ENCODE measurements around the gene CDC42BPG. TPM values are rescaled to one million over a fixed set of nuclear protein-coding genes. Genes with fewer than 3 reads are reported as not detected.

Gene CDC42BPG
- total and polyA plus RNA-seq, 2 of the 8 experiments (the other 6 are each of a cell fraction or from before 2014, with no cell fraction given): 3.7 to 10.6 TPM

- no peak overlapping the region for H3K4ac ChIP-seq (replicated peaks; ENCODE audit: insufficient read length, low read depth, low read length)
- H4K5ac ChIP-seq (ENCODE audit: insufficient read length, low read depth, low read length): no peak overlapping the region
- H3K27ac ChIP-seq (ENCODE audit: low read depth, low read length): no peak overlapping the region
- H3K23ac ChIP-seq (ENCODE audit: insufficient read length): no peak overlapping the region
- no peak overlapping the region for H2BK15ac ChIP-seq (ENCODE audit: low read length)
- no peaks in the 10 kb centered on the region for H3K9me3 ChIP-seq (ENCODE audit: insufficient read depth in 2 of 2, low read depth in 1 of 2, low read length in 1 of 2)
- ChIA-PET CTCF (ENCODE audit: partially characterized antibody) (interaction anchor here (1.0 to 32.3 kb wide), 4 partner anchors 9 to 137 kb away, joined by 3 to 1058 read pairs (median 8); partner anchors contain the start of gene EHD1), POLR2A (ENCODE audit: partially characterized antibody) (interaction anchor here (0.6 to 1.7 kb wide), 3 partner anchors 12 to 75 kb away, joined by 3 to 4 read pairs (median 3); no protein-coding TSS in a partner anchor)
- no peak overlapping the region for H4K8ac ChIP-seq (ENCODE audit: extremely low read depth, insufficient read depth, low read length)
- 90% methylated on average over 13 of the region's 13 CpGs; no CpG with 5 or more reads in 1 of the 2 experiments for WGBS, 2 experiments (ENCODE audit: extremely low coverage in 1 of 2, insufficient coverage in 1 of 2, insufficient read length in 1 of 2, insufficient replicate concordance in 2 of 2, low coverage in 1 of 2, low lambda C conversion rate in 2 of 2, missing lambda C conversion rate in 1 of 2)
- no peak overlapping the region for H2AFZ ChIP-seq (ENCODE audit: low read length)
- H3K18ac ChIP-seq (ENCODE audit: extremely low read depth, low read length): no peak overlapping the region
- DNase-seq (ENCODE audit: low read depth in 1 of 2, low spot score in 2 of 2) (no peak), FAIRE-seq (no peak)
- no peak overlapping the region for H3K14ac ChIP-seq (ENCODE audit: insufficient read length)
- H2BK120ac ChIP-seq (replicated peaks; ENCODE audit: low read depth, low read length): no peak overlapping the region
- no peak overlapping the region for H3K4me3 ChIP-seq (ENCODE audit: extremely low read depth in 1 of 4, insufficient read depth in 2 of 4, low read depth in 3 of 4, low read length in 4 of 4)
- no peak overlapping the region for H3K4me2 ChIP-seq (ENCODE audit: insufficient read depth in 1 of 2, low read depth in 2 of 2, low read length in 2 of 2)
- H4K91ac ChIP-seq (replicated peaks; ENCODE audit: insufficient read length, low read length): no peak overlapping the region
- H3K36me3 ChIP-seq (ENCODE audit: control insufficient read depth in 2 of 4, insufficient read depth in 4 of 4, low read length in 3 of 4): peaks cover 3 to 15% (median 10%) of the 10 kb centered on the region in 4 experiments; a peak in 4 of 8 replicates
- TF ChIP-seq BACH1 (IDR thresholded peaks at IDR 0.05; ENCODE audit: low read length) (no peak), ZNF274 (IDR thresholded peaks at IDR 0.05; ENCODE audit: borderline replicate concordance, extremely low read depth, low read length) (no peak), PHF8 (conservative IDR thresholded peaks at IDR 0.05; ENCODE audit: low read depth, low read length) (no peak), EP300 (IDR thresholded peaks at IDR 0.05; ENCODE audit: borderline replicate concordance in 1 of 2, low read depth in 2 of 2, low read length in 2 of 2) (no peak), CTBP2 (IDR thresholded peaks at IDR 0.05; ENCODE audit: borderline replicate concordance, insufficient read depth, insufficient read length, low read length) (no peak), CTCF (IDR thresholded peaks at IDR 0.05; ENCODE audit: control extremely low read depth in 1 of 3, insufficient read depth in 1 of 3, low read depth in 1 of 3, low read length in 3 of 3) (no peak)
- peaks cover 0 to 26% (median 21%) of the 10 kb centered on the region in 4 experiments; a peak in 6 of 7 replicates for H3K4me1 ChIP-seq (replicated peaks in 1 of 4; ENCODE audit: control insufficient read depth in 3 of 4, insufficient read depth in 4 of 4, low read length in 3 of 4)
- H2BK5ac ChIP-seq (ENCODE audit: low read depth, low read length): no peak overlapping the region
- peaks cover 0 to 3% of the 10 kb centered on the region in 2 experiments; a peak in 1 of 4 replicates for H3K79me2 ChIP-seq (ENCODE audit: control insufficient read depth in 1 of 2, insufficient read depth in 2 of 2, low read length in 2 of 2)
- no peak overlapping the region for H3K9ac ChIP-seq (replicated peaks in 1 of 4; ENCODE audit: extremely low read depth in 1 of 4, low read depth in 3 of 4, low read length in 3 of 4)
- no peak overlapping the region for H2AK5ac ChIP-seq (ENCODE audit: low read depth, low read length)
- H3K79me1 ChIP-seq (ENCODE audit: low read depth, low read length): no peaks in the 10 kb centered on the region
- H4K20me1 ChIP-seq (replicated peaks in 1 of 2; ENCODE audit: control insufficient read depth in 1 of 2, insufficient read depth in 2 of 2, low read length in 2 of 2): peaks cover 2 to 5% of the 10 kb centered on the region in 2 experiments
- H2BK20ac ChIP-seq (ENCODE audit: low read length): no peak overlapping the region
- no peak overlapping the region for H3K56ac ChIP-seq (replicated peaks; ENCODE audit: insufficient read length, low read depth, low read length)
- H2BK12ac ChIP-seq (ENCODE audit: low read depth, low read length): no peak overlapping the region
- peaks cover 9% of the 10 kb centered on the region for H3K23me2 ChIP-seq (ENCODE audit: low read depth, low read length)
- no peaks in the 10 kb centered on the region for H3K27me3 ChIP-seq (replicated peaks in 1 of 4; ENCODE audit: control insufficient read depth in 3 of 4, extremely low read depth in 1 of 4, insufficient read depth in 3 of 4, low read length in 3 of 4)
These were observed 5.1 kb downstream of the CDC42BPG start for GRCh38 chr11:64839335-64839734.
